Thoracic aorta (tissue), 2 donors: ENCODE data around the gene CAMK2N2. TPM values are rescaled to one million over a fixed set of nuclear protein-coding genes. Genes with fewer than 3 reads are reported as not detected.
A peak's percentile ranks its signal among the peaks of the same experiment; 100 is the strongest.

ENCODE experiments used
- ATAC-seq: fragments of 150-250 bp; one replicate; pipeline ENCODE4 v1.8.0; 2017; ENCODE audit warnings: low read depth; ENCODE audit not compliant: insufficient number of reproducible peaks, low FRiP score
- DNase-seq: peaks from one replicate; pipeline ENCODE4 v3.0.0-alpha.2; 2020; ENCODE audit warnings: low spot score
- H3K27ac ChIP-seq, 2 donors: fragments of 200-600 bp; sonication (generic); 1 replicate in 1 of 2; 2 replicates in 1 of 2; pipeline ENCODE4 v1.5.1; 2016; ENCODE audit warnings: mild to moderate bottlenecking in 2 of 2, moderate library complexity in 2 of 2
- H3K27me3 ChIP-seq: fragments of 200-600 bp; sonication (generic); replicated peaks from 2 replicates; pipeline ENCODE4 v1.6.0; 2016; ENCODE audit warnings: mild to moderate bottlenecking; ENCODE audit not compliant: insufficient read depth
- H3K36me3 ChIP-seq: fragments of 200-600 bp; sonication (generic); one replicate; pipeline ENCODE4 v1.5.1; 2016
- H3K4me1 ChIP-seq, 2 donors: fragments of 200-600 bp; sonication (generic); 1 replicate in 1 of 2; 2 replicates in 1 of 2; pipeline versions ENCODE4 v1.5.1 to v1.6.0; 2016; ENCODE audit warnings: low read depth in 2 of 2, mild to moderate bottlenecking in 1 of 2; ENCODE audit not compliant: control insufficient read depth in 1 of 2
- H3K4me3 ChIP-seq: fragments of 200-600 bp; sonication (generic); 2 replicates; pipeline ENCODE4 v1.5.1; 2016; ENCODE audit warnings: mild to moderate bottlenecking
- H3K9me3 ChIP-seq: fragments of 200-600 bp; sonication (generic); 2 replicates; pipeline ENCODE4 v1.5.1; 2016
- CTCF ChIP-seq: fragments of 200-600 bp; sonication (generic); IDR thresholded peaks from one replicate; pipeline ENCODE4 v1.5.1; 2019; ENCODE audit warnings: antibody characterized with exemption
- total RNA-seq, 2 donors: library from RNA; depleted of rRNA; stranded (reverse); fragments of >200 nt; gene quantifications; one replicate each; pipeline versions ENCODE4 v1.1.0 to v1.2.3, GENCODE V29; 2016

Gene CAMK2N2
- total RNA-seq, 2 donors from 2014 or later = not detected

- Histone ChIP-seq H3K9me3 (no peaks in the 10 kb centered on the region), H3K36me3 (no peaks in the 10 kb centered on the region), H3K27ac (no peak overlapping the region), H3K4me3 (peak overlapping the region; percentile 76), H3K4me1 (peaks cover 12 to 18% of the 10 kb centered on the region in 2 donors), H3K27me3 (peaks cover 22% of the 10 kb centered on the region)
- no peak for TF ChIP-seq CTCF
- no peak for DNase-seq
- no peak for ATAC-seq
These were observed 32.8 kb downstream of the CAMK2N2 start for GRCh38 chr3:184228376-184229137.

- peaks cover 22% of the 10 kb centered on the region for H3K27me3 ChIP-seq
- no peak for DNase-seq
These were observed 33.8 kb downstream of the CAMK2N2 start for GRCh38 chr3:184227481-184227935.

GRCh38 chr3:184223946-184224345 is 37.4 kb downstream of the CAMK2N2 start:
- no peak for ATAC-seq
- Histone ChIP-seq H3K36me3 (no peaks in the 10 kb centered on the region), H3K4me1 (no peaks in the 10 kb centered on the region), H3K4me3 (no peak overlapping the region), H3K27me3 (peaks cover 5% of the 10 kb centered on the region), H3K27ac (no peak overlapping the region), H3K9me3 (no peaks in the 10 kb centered on the region)
- TF ChIP-seq CTCF = no peak
- no peak for DNase-seq

More at GRCh38 chr3:184227481-184227935, 33.8 kb downstream of the CAMK2N2 start:
- ATAC-seq = no peak
- H3K4me1 ChIP-seq = peaks cover 12 to 18% of the 10 kb centered on the region in 2 donors
- H3K4me3 ChIP-seq = no peak overlapping the region
- H3K9me3 ChIP-seq = no peaks in the 10 kb centered on the region
- H3K36me3 ChIP-seq = no peaks in the 10 kb centered on the region
- peak; percentile 61 for TF ChIP-seq CTCF
- H3K27ac ChIP-seq = no peak overlapping the region

- no peak for DNase-seq
- Histone ChIP-seq H3K4me3 (no peak overlapping the region), H3K27ac (no peak overlapping the region), H3K9me3 (no peaks in the 10 kb centered on the region), H3K4me1 (no peaks in the 10 kb centered on the region), H3K27me3 (peaks cover 5% of the 10 kb centered on the region), H3K36me3 (no peaks in the 10 kb centered on the region)
- no peak for TF ChIP-seq CTCF
- ATAC-seq = no peak
These were observed 38.8 kb downstream of the CAMK2N2 start for GRCh38 chr3:184222521-184222920.

GRCh38 chr3:184218814-184219213 is 42.5 kb downstream of the CAMK2N2 start:
- no peak for TF ChIP-seq CTCF
- H3K4me1 ChIP-seq = no peaks in the 10 kb centered on the region
- ATAC-seq = no peak
- no peaks in the 10 kb centered on the region for H3K27me3 ChIP-seq
- no peaks in the 10 kb centered on the region for H3K9me3 ChIP-seq
- H3K4me3 ChIP-seq = no peak overlapping the region
- H3K27ac ChIP-seq = no peak overlapping the region
- H3K36me3 ChIP-seq = no peaks in the 10 kb centered on the region
- no peak for DNase-seq
